ENCODE data around the gene KIF5A.
"Not testable (repeated sequence)": the region's sequence is repeated elsewhere in the genome, so short reads cannot be mapped to it uniquely, and the experiment has no call there.

The KIF5A gene

GRCh38 chr12:57585156-57585555, 35.3 kb downstream of the KIF5A start:
- DNase-seq: no peak

GRCh38 chr12:57586128-57586527, 36.3 kb downstream of the KIF5A start:
- no peak for DNase-seq

- DNase-seq: no peak
Observed at GRCh38 chr12:57586832-57587429, 37.1 kb downstream of the KIF5A start.

GRCh38 chr12:57588951-57589610, 39.2 kb downstream of the KIF5A start:
- not testable (repeated sequence) for DNase-seq

- no peak for DNase-seq
Observed at GRCh38 chr12:57590479-57590863, 40.6 kb downstream of the KIF5A start.

GRCh38 chr12:57590864-57591781, 41.3 kb downstream of the KIF5A start, which contains the start of gene PIP4K2C:
Gene PIP4K2C, plus strand, starts transcription at chr12:57591192. Its CDS starts 98 bp downstream, at chr12:57591290.
- DNase-seq: peak; percentile 73

GRCh38 chr12:57591782-57592325, 42.0 kb downstream of the KIF5A start:
- no peak for DNase-seq

GRCh38 chr12:57592551-57593165, 42.8 kb downstream of the KIF5A start:
- no peak for DNase-seq

- DNase-seq: no peak
Observed at GRCh38 chr12:57593187-57593586, 43.3 kb downstream of the KIF5A start.

- DNase-seq: no peak
Observed at GRCh38 chr12:57600395-57600794, 50.6 kb downstream of the KIF5A start.

GRCh38 chr12:57602544-57602943, 52.7 kb downstream of the KIF5A start:
- DNase-seq: no peak

GRCh38 chr12:57603324-57603723, 53.5 kb downstream of the KIF5A start:
- DNase-seq: no peak

GRCh38 chr12:57603815-57604453, 54.1 kb downstream of the KIF5A start:
- no peak for DNase-seq

GRCh38 chr12:57604454-57604991, 54.7 kb downstream of the KIF5A start, which contains the start of gene DTX3:
Gene DTX3, plus strand, starts transcription at chr12:57604824. Its CDS starts 1,694 bp downstream, at chr12:57606518.
- DNase-seq: no peak

GRCh38 chr12:57604992-57605810, 55.4 kb downstream of the KIF5A start:
- DNase-seq: no peak

- no peak for DNase-seq
Observed at GRCh38 chr12:57605811-57606311, 56.0 kb downstream of the KIF5A start.

GRCh38 chr12:57606399-57606798, 56.6 kb downstream of the KIF5A start:
- DNase-seq: no peak

GRCh38 chr12:57606821-57607220, 57.0 kb downstream of the KIF5A start:
- no peak for DNase-seq

- no peak for DNase-seq
Observed at GRCh38 chr12:57607958-57608663, 58.3 kb downstream of the KIF5A start.

Measured in stimulated activated CD4-positive, alpha-beta T cell treated with anti-CD3 and anti-CD28 coated beads, Interleukin-12 subunit alpha, Interleukin-12 subunit beta, amount 100 ng/mL, for 4 hours (primary cell).